LNCaP clone FGC (cell line): ENCODE data around the gene ATP1B1.

Source experiments
- DNase-seq: peaks from one replicate; pipeline ENCODE4 v3.0.0-alpha.2; 2011; ENCODE audit warnings: low read depth
- H3K4me3 ChIP-seq: 2 replicates; pipeline ENCODE4 v1.5.1; 2011; ENCODE audit warnings: mild to moderate bottlenecking, low read depth, low read length, control low read depth
- CTCF ChIP-seq: IDR thresholded peaks from 2 replicates; pipeline ENCODE4 v1.5.1; 2012; ENCODE audit warnings: mild to moderate bottlenecking; ENCODE audit not compliant: control insufficient read depth, insufficient read depth; ENCODE audit errors: extremely low read depth

ATP1B1 gene

GRCh38 chr1:169103002-169103401 lies 3.5 kb upstream of the ATP1B1 start:
- TF ChIP-seq CTCF, result no peak
- no peak overlapping the region for H3K4me3 ChIP-seq
- DNase-seq, result no peak

- H3K4me3 ChIP-seq, result no peak overlapping the region
- TF ChIP-seq CTCF, result no peak
- DNase-seq, result no peak
Observed at GRCh38 chr1:169103480-169103893, 3.0 kb upstream of the ATP1B1 start.

GRCh38 chr1:169105087-169105433 lies 1.4 kb upstream of the ATP1B1 start:
- no peak overlapping the region; the same call in 1 of the 2 replicates for H3K4me3 ChIP-seq
- TF ChIP-seq CTCF, result no peak
- no peak for DNase-seq

- no peak for DNase-seq
- H3K4me3 ChIP-seq, result peak overlapping the region; percentile 59
- TF ChIP-seq CTCF, result no peak
Observed at GRCh38 chr1:169105434-169106094, 926 bp upstream of the ATP1B1 start.

- no peak for DNase-seq
Observed at GRCh38 chr1:169106921-169107602, 572 bp downstream of the ATP1B1 start.

GRCh38 chr1:169107603-169108208 lies 1.2 kb downstream of the ATP1B1 start:
- TF ChIP-seq CTCF, result no peak
- H3K4me3 ChIP-seq, result peak overlapping the region; percentile 59
- DNase-seq, result no peak

More at GRCh38 chr1:169106921-169107602, 572 bp downstream of the ATP1B1 start:
- H3K4me3 ChIP-seq, result peak overlapping the region; percentile 59
- TF ChIP-seq CTCF, result 0 out of 2 replicates have a peak, but pooled peaks have one; percentile 1
